22Rv1 (cell line): ENCODE measurements around the gene PGD.
"Not testable (repeated sequence)": the region's sequence is repeated elsewhere in the genome, so short reads cannot be mapped to it uniquely, and the experiment has no call there.

ENCODE experiments used
- H3K27ac ChIP-seq: fragments of 450-650 bp; 2 replicates; pipeline ENCODE4 v1.5.1; 2017
- CTCF ChIP-seq: fragments of 450-650 bp; IDR thresholded peaks from 2 replicates; pipeline ENCODE4 v1.5.1; 2017; ENCODE audit warnings: mild to moderate bottlenecking
- ZFX ChIP-seq: fragments of 450-650 bp; IDR thresholded peaks from 2 replicates; pipeline ENCODE4 v1.6.1; 2017; ENCODE audit warnings: antibody characterized with exemption, borderline replicate concordance

The PGD gene

GRCh38 chr1:10399444-10399941 is 629 bp downstream of the PGD start:
- TF ChIP-seq ZFX (no peak), CTCF (no peak)
- peak overlapping the region; percentile 97 for H3K27ac ChIP-seq

- TF ChIP-seq CTCF, result no peak
- no peak for TF ChIP-seq ZFX
- peak overlapping the region; percentile 97 for H3K27ac ChIP-seq
Measured at GRCh38 chr1:10400013-10400412, 1.1 kb downstream of the PGD start.

- no peak overlapping the region for H3K27ac ChIP-seq
Measured at GRCh38 chr1:10401281-10401680, 2.4 kb downstream of the PGD start.

GRCh38 chr1:10402729-10403274 is 3.9 kb downstream of the PGD start:
- TF ChIP-seq ZFX (no peak), CTCF (no peak)
- no peak overlapping the region for H3K27ac ChIP-seq

More at GRCh38 chr1:10401281-10401680, 2.4 kb downstream of the PGD start:
- TF ChIP-seq CTCF, result no peak
- TF ChIP-seq ZFX, result no peak

GRCh38 chr1:10407201-10407600 is 8.3 kb downstream of the PGD start:
- no peak overlapping the region for H3K27ac ChIP-seq
- no peak for TF ChIP-seq CTCF
- TF ChIP-seq ZFX, result no peak

- peak overlapping the region; percentile 12; the same call in 1 of the 2 replicates for H3K27ac ChIP-seq
- no peak for TF ChIP-seq ZFX
Measured at GRCh38 chr1:10415211-10415930, 16.5 kb downstream of the PGD start.

- peak overlapping the region; percentile 14; the same call in 1 of the 2 replicates for H3K27ac ChIP-seq
Measured at GRCh38 chr1:10415967-10416366, 17.1 kb downstream of the PGD start.

- not testable (repeated sequence) for H3K27ac ChIP-seq
Measured at GRCh38 chr1:10418741-10419140, 19.9 kb downstream of the PGD start.

- peak overlapping the region; percentile 12; the same call in 1 of the 2 replicates for H3K27ac ChIP-seq
- TF ChIP-seq CTCF, result no peak
- TF ChIP-seq ZFX, result no peak
Measured at GRCh38 chr1:10419351-10419750, 20.5 kb downstream of the PGD start.
